PFSK-1 (cell line): ENCODE data around the gene SFN.

Source experiments
- REST ChIP-seq, 2 experiments: IDR thresholded peaks; 2 replicates each; pipeline versions ENCODE4 v1.6.1 to v1.8.0; 2011 to 2012; ENCODE audit warnings: low read depth in 2 of 2, low read length in 2 of 2, control low read depth in 1 of 2, inconsistent platforms in 1 of 2, mild to moderate bottlenecking in 1 of 2, moderate library complexity in 1 of 2; ENCODE audit not compliant: insufficient read depth in 1 of 2
- TAF1 ChIP-seq: IDR thresholded peaks from 2 replicates; pipeline ENCODE4 v1.6.1; 2012; ENCODE audit warnings: low read length, control low read depth, borderline replicate concordance; ENCODE audit not compliant: insufficient read depth

- TF ChIP-seq REST (IDR thresholded peaks at IDR 0.05; ENCODE audit: insufficient read depth in 1 of 2, low read depth in 2 of 2, low read length in 2 of 2), result no peak
- TF ChIP-seq TAF1, result no peak
These were observed 19.9 kb downstream of the SFN start for GRCh38 chr1:26882696-26883463.
